ENCODE results near the gene GAREM1.

DNA sequence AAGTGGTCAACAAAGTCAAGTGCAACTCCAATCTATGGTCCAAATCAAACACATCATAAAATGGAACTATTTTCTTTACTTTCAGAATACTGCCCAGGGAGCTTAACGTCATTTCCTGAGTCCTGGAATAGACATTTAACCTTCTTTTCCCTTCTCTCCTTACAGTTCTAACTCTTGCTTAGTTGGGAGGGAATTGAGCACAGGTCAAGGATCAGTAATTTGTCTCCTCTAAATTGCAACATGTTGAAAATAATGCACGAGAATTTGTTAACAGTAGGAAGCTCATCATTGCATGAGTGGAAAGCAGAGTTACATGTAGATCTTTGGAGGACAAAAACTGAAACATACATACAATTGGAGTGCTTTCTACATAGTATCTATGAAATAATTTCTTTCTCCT lies 193.1 kb downstream of the GAREM1 start:
- TF ChIP-seq, protein P1, sequence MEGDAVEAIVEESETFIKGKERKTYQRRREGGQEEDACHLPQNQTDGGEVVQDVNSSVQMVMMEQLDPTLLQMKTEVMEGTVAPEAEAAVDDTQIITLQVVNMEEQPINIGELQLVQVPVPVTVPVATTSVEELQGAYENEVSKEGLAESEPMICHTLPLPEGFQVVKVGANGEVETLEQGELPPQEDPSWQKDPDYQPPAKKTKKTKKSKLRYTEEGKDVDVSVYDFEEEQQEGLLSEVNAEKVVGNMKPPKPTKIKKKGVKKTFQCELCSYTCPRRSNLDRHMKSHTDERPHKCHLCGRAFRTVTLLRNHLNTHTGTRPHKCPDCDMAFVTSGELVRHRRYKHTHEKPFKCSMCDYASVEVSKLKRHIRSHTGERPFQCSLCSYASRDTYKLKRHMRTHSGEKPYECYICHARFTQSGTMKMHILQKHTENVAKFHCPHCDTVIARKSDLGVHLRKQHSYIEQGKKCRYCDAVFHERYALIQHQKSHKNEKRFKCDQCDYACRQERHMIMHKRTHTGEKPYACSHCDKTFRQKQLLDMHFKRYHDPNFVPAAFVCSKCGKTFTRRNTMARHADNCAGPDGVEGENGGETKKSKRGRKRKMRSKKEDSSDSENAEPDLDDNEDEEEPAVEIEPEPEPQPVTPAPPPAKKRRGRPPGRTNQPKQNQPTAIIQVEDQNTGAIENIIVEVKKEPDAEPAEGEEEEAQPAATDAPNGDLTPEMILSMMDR (IDR thresholded peaks at IDR 0.05), result no peak
- TF ChIP-seq ESRRA (CRISPR knock-in tag; IDR thresholded peaks at IDR 0.05; ENCODE audit: borderline replicate concordance), result no peak
- TF ChIP-seq FOXJ3 (CRISPR knock-in tag; IDR thresholded peaks at IDR 0.05; ENCODE audit: borderline replicate concordance), result no peak
- TF ChIP-seq, protein P2, sequence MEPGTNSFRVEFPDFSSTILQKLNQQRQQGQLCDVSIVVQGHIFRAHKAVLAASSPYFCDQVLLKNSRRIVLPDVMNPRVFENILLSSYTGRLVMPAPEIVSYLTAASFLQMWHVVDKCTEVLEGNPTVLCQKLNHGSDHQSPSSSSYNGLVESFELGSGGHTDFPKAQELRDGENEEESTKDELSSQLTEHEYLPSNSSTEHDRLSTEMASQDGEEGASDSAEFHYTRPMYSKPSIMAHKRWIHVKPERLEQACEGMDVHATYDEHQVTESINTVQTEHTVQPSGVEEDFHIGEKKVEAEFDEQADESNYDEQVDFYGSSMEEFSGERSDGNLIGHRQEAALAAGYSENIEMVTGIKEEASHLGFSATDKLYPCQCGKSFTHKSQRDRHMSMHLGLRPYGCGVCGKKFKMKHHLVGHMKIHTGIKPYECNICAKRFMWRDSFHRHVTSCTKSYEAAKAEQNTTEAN (CRISPR knock-in tag; IDR thresholded peaks at IDR 0.05), result no peak
- TF ChIP-seq CREM (CRISPR knock-in tag; IDR thresholded peaks at IDR 0.05), result no peak
- TF ChIP-seq NFE2L1 (CRISPR knock-in tag; IDR thresholded peaks at IDR 0.05), result no peak
- TF ChIP-seq TEAD4 (CRISPR knock-in tag; IDR thresholded peaks at IDR 0.05), result no peak
- no peak for TF ChIP-seq ZNF232 (CRISPR knock-in tag; IDR thresholded peaks at IDR 0.05)
- TF ChIP-seq, protein P3, sequence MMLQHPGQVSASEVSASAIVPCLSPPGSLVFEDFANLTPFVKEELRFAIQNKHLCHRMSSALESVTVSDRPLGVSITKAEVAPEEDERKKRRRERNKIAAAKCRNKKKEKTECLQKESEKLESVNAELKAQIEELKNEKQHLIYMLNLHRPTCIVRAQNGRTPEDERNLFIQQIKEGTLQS (CRISPR knock-in tag; conservative IDR thresholded peaks at IDR 0.05), result no peak
- TF ChIP-seq, protein P4, sequence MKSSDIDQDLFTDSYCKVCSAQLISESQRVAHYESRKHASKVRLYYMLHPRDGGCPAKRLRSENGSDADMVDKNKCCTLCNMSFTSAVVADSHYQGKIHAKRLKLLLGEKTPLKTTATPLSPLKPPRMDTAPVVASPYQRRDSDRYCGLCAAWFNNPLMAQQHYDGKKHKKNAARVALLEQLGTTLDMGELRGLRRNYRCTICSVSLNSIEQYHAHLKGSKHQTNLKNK (CRISPR knock-in tag; IDR thresholded peaks at IDR 0.05), result no peak
- TF ChIP-seq, protein P5, sequence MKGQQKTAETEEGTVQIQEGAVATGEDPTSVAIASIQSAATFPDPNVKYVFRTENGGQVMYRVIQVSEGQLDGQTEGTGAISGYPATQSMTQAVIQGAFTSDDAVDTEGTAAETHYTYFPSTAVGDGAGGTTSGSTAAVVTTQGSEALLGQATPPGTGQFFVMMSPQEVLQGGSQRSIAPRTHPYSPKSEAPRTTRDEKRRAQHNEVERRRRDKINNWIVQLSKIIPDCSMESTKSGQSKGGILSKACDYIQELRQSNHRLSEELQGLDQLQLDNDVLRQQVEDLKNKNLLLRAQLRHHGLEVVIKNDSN (CRISPR knock-in tag; IDR thresholded peaks at IDR 0.05), result no peak
